Mucosa of descending colon (tissue), 3 donors: Measurements from ENCODE around the gene TAS1R1. TPM values are rescaled to one million over a fixed set of nuclear protein-coding genes. Genes with fewer than 3 reads are reported as not detected.

Experiments used
- ATAC-seq: fragments of 200-7000 bp; cut with Tn5 transposase; one replicate; pipeline ENCODE4 v1.9.1; 2020; ENCODE audit warnings: mild to moderate bottlenecking, moderate library complexity
- DNase-seq, 3 donors: peaks; one replicate each; pipeline ENCODE4 v3.0.0-alpha.2; 2020
- H3K36me3 ChIP-seq: fragments of 200-600 bp; one replicate; pipeline ENCODE4 v1.8.0; 2021; ENCODE audit warnings: low read depth, mild to moderate bottlenecking
- H3K4me1 ChIP-seq: fragments of 200-600 bp; one replicate; pipeline ENCODE4 v1.8.0; 2021; ENCODE audit warnings: low read depth, mild to moderate bottlenecking
- H3K4me3 ChIP-seq: fragments of 200-600 bp; one replicate; pipeline ENCODE4 v1.8.0; 2021; ENCODE audit warnings: mild to moderate bottlenecking
- H3K9me3 ChIP-seq: fragments of 200-600 bp; one replicate; pipeline ENCODE4 v1.8.0; 2021; ENCODE audit warnings: mild to moderate bottlenecking
- intact Hi-C, 2 donors: fragments of 100-400 bp; cut with DNase I in 1 of 2; cut with micrococcal nuclease in 1 of 2; formaldehyde crosslinking; loops; one replicate each; pipeline versions ENCODE4 v1.11.0 to v1.11.1; 2022; cut with DNase I, micrococcal nuclease
- total RNA-seq, 3 donors: library from RNA; stranded (reverse); fragmentation: NEBNext Ultra II Directional in 2 of 3; extraction: Animal tissue kit (Norgen Biotek cat#: 25700) in 2 of 3; gene quantifications; one replicate each; pipeline versions ENCODE4 v1.2.1 to v1.2.4, GENCODE V29; 2021 to 2023
- TF ChIP-seq, protein P1 (sequence below): fragments of 200-600 bp; IDR thresholded peaks from one replicate; pipeline ENCODE4 v1.8.0; 2022; ENCODE audit warnings: antibody characterized with exemption, mild to moderate bottlenecking
- donor health status: DM: no; HTN: no; CAD: no; lungs with moderate emphysema.
- donor health status: DM: no; HTN: no; CAD: no.
- donor health status: DM: no; HTN: yes; CAD: no.

TAS1R1 gene
- total RNA-seq, 3 donors from 2014 or later = 0.13 to 0.14 TPM; not detected in 1

DNA sequence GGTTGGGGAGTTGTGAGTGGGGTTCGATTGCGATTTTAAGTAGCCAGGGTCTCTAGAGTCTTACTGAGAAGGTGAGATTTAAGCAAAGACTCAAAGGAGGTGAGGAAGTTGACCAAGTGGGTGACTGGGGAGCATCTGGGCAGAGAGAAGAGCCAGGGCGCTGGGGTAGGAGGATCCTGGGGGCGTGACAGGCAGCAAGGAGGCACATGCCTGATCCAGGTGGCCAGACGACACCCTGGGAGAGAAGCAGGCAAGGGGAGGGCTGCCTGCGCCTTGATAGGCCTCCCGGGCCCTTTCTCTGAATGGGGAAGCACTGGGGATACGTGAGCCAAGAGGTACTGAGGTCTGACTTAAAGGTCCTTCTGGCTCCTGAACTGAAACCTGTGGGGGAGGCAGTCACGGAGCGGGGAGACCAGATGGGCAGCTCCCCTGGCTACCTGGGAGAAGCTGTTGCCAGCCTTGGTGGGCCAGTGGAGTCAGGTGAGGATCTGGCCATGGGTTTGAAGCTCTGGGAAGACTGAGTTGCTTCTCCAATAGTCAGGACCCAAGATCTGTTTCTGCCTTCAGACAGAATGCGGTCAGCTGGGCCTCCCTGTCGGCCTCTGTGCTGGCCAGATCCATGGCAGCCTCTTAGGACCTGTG is 30.1 kb downstream of the TAS1R1 start:
- Histone ChIP-seq H3K4me3 (no peak overlapping the region), H3K4me1 (peaks cover 28% of the 10 kb centered on the region), H3K36me3 (peaks cover 4% of the 10 kb centered on the region), H3K9me3 (no peaks in the 10 kb centered on the region)
- no peak for DNase-seq
- TF ChIP-seq, protein P1, sequence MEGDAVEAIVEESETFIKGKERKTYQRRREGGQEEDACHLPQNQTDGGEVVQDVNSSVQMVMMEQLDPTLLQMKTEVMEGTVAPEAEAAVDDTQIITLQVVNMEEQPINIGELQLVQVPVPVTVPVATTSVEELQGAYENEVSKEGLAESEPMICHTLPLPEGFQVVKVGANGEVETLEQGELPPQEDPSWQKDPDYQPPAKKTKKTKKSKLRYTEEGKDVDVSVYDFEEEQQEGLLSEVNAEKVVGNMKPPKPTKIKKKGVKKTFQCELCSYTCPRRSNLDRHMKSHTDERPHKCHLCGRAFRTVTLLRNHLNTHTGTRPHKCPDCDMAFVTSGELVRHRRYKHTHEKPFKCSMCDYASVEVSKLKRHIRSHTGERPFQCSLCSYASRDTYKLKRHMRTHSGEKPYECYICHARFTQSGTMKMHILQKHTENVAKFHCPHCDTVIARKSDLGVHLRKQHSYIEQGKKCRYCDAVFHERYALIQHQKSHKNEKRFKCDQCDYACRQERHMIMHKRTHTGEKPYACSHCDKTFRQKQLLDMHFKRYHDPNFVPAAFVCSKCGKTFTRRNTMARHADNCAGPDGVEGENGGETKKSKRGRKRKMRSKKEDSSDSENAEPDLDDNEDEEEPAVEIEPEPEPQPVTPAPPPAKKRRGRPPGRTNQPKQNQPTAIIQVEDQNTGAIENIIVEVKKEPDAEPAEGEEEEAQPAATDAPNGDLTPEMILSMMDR = no peak
- no peak for ATAC-seq
- intact Hi-C loops = no loop called here

DNA sequence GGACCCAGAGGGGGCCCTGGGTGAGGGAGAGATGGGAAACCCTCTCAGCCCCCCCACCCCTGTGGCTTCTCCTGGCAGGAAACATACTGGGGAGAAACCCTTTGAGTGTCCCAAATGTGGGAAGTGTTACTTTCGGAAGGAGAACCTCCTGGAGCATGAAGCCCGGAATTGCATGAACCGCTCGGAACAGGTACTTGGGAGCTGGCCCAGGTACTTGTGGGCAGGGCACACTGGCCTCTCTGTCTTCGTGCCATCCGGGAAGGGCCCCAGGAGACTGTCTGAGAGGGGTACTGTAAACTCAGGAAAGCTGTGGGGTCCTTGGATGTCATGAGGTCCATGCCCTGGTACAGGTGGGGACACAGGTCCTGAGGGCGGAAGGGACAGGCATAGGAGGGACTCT is 30.7 kb downstream of the TAS1R1 start:
- no peak for ATAC-seq
- Histone ChIP-seq H3K36me3 (peaks cover 4% of the 10 kb centered on the region), H3K4me1 (peaks cover 23% of the 10 kb centered on the region), H3K9me3 (no peaks in the 10 kb centered on the region), H3K4me3 (no peak overlapping the region)
- DNase-seq = no peak
- intact Hi-C loops = no loop called here
- TF ChIP-seq, protein P1 = no peak

- TF ChIP-seq, protein P1 = no peak
- ATAC-seq (no peak), DNase-seq (no peak)
- Histone ChIP-seq H3K4me3 (no peak overlapping the region), H3K36me3 (peaks cover 4% of the 10 kb centered on the region), H3K9me3 (no peaks in the 10 kb centered on the region), H3K4me1 (peaks cover 18% of the 10 kb centered on the region)
- intact Hi-C loops = no loop called here
Measured at GRCh38 chr1:6586404-6586816, 31.3 kb downstream of the TAS1R1 start.

GRCh38 chr1:6587261-6588005 is 32.3 kb downstream of the TAS1R1 start:
- TF ChIP-seq, protein P1 = no peak
- Histone ChIP-seq H3K4me1 (peaks cover 10% of the 10 kb centered on the region), H3K36me3 (peaks cover 4% of the 10 kb centered on the region), H3K4me3 (no peak overlapping the region), H3K9me3 (no peaks in the 10 kb centered on the region)
- intact Hi-C loops = no loop called here
- ATAC-seq (peak; percentile 2), DNase-seq (no peak)

- Histone ChIP-seq H3K9me3 (no peaks in the 10 kb centered on the region), H3K4me3 (no peak overlapping the region), H3K36me3 (peaks cover 4% of the 10 kb centered on the region), H3K4me1 (peaks cover under 1% of the 10 kb centered on the region)
- intact Hi-C loops = no loop called here
- TF ChIP-seq, protein P1 = no peak
- ATAC-seq (peak; percentile 25), DNase-seq (no peak)
Measured at GRCh38 chr1:6588128-6588892, 33.2 kb downstream of the TAS1R1 start.
